Smooth muscle cell (in vitro differentiated cells): Measurements from ENCODE around the gene SPZ1. TPM values are rescaled to one million over a fixed set of nuclear protein-coding genes. Genes with fewer than 3 reads are reported as not detected.

ENCODE experiments used
- DNase-seq: peaks from one replicate; lab custom pipeline; 2025; ENCODE audit not compliant: unreplicated experiment; lab: John Stamatoyannopoulos, UW
- H2AFZ ChIP-seq: fragments of 200-600 bp; sonication (generic); 2 replicates; pipeline ENCODE4 v1.6.0; 2016; ENCODE audit warnings: antibody characterized with exemption, low read depth, mild to moderate bottlenecking
- H3F3A ChIP-seq: fragments of 200-600 bp; sonication (generic); 2 replicates; pipeline ENCODE4 v1.6.0; 2017; ENCODE audit warnings: antibody characterized with exemption, low read depth
- H3K27ac ChIP-seq: fragments of 200-600 bp; sonication (generic); 2 replicates; pipeline ENCODE4 v1.5.1; 2016; ENCODE audit warnings: low read depth, mild to moderate bottlenecking
- H3K27me3 ChIP-seq: fragments of 200-600 bp; sonication (generic); 2 replicates; pipeline ENCODE4 v1.6.1; 2016; ENCODE audit warnings: low read depth, mild to moderate bottlenecking
- H3K36me3 ChIP-seq: fragments of 200-600 bp; sonication (generic); 2 replicates; pipeline ENCODE4 v1.5.1; 2016; ENCODE audit warnings: low read depth
- H3K4me1 ChIP-seq: fragments of 200-600 bp; sonication (generic); 2 replicates; pipeline ENCODE4 v1.5.1; 2016; ENCODE audit warnings: low read depth
- H3K4me2 ChIP-seq: fragments of 200-600 bp; sonication (generic); 2 replicates; pipeline ENCODE4 v1.6.0; 2016; ENCODE audit warnings: mild to moderate bottlenecking
- H3K4me3 ChIP-seq: fragments of 200-600 bp; sonication (generic); 2 replicates; pipeline ENCODE4 v1.5.1; 2016; ENCODE audit warnings: mild to moderate bottlenecking
- H3K79me2 ChIP-seq: fragments of 200-600 bp; sonication (generic); 2 replicates; pipeline ENCODE4 v1.6.0; 2016; ENCODE audit warnings: low read depth, mild to moderate bottlenecking
- H3K9ac ChIP-seq: fragments of 200-600 bp; sonication (generic); 2 replicates; pipeline ENCODE4 v1.6.0; 2016; ENCODE audit warnings: low read depth
- H3K9me3 ChIP-seq: fragments of 200-600 bp; sonication (generic); replicated peaks from 2 replicates; pipeline ENCODE4 v1.5.1; 2016; ENCODE audit warnings: low read depth
- H4K20me1 ChIP-seq: fragments of 200-600 bp; sonication (generic); 2 replicates; pipeline ENCODE4 v1.6.0; 2016; ENCODE audit warnings: low read depth
- WGBS: methylation state at CpG from one replicate; pipeline ENCODE4 v1.1.7; 2016; ENCODE audit warnings: low lambda C conversion rate; 5-methylcytosine and 5-hydroxymethylcytosine counted together
- polyA plus RNA-seq: library from polyadenylated mRNA; unstranded; fragments of >200 nt; fragmentation: Nextera tagmentation; extraction: Ambion mirVana; gene quantifications from 2 replicates; pipeline ENCODE4 v1.2.1, GENCODE V29; 2016
- total RNA-seq: library from RNA; depleted of rRNA; stranded (reverse); fragments of >200 nt; gene quantifications from 2 replicates; pipeline ENCODE4 v1.2.3, GENCODE V29; 2014
- TF ChIP-seq, protein P1 (sequence below): fragments of 200-600 bp; sonication (generic); IDR thresholded peaks from 2 replicates; pipeline ENCODE4 v1.5.1; 2017; ENCODE audit warnings: borderline replicate concordance, mild to moderate bottlenecking, antibody characterized with exemption; ENCODE audit not compliant: insufficient read depth, poor library complexity, severe bottlenecking

The SPZ1 gene
- total and polyA plus RNA-seq, 2 experiments from 2014 or later = not detected

DNA sequence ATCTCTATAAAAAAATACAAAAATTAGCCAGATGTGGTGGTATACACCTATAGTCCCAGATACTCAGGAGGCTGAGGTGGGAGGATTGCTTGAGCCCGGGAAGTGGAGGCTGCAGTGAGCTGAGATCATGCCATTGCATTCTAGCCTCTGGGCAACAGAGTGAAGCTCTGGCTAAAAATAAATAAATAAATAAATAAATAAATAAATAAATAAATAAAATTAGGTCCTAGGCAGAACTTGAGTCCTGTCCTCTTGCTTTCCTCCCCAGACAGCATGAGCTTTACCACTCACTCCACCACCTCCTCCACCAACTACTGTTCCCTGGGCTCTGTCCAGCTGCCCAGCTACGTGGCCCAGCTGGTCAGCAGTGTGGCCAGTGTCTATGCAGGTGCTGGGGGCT lies 31.6 kb upstream of the SPZ1 start:
- Histone ChIP-seq H2AFZ (no peak overlapping the region), H3K9me3 (no peaks in the 10 kb centered on the region), H3F3A (no peaks in the 10 kb centered on the region), H3K9ac (no peak overlapping the region), H3K4me1 (no peaks in the 10 kb centered on the region), H3K4me2 (no peak overlapping the region), H4K20me1 (no peaks in the 10 kb centered on the region), H3K36me3 (no peaks in the 10 kb centered on the region), H3K4me3 (no peak overlapping the region), H3K27me3 (no peaks in the 10 kb centered on the region), H3K27ac (no peak overlapping the region), H3K79me2 (no peaks in the 10 kb centered on the region)
- 74% methylated on average over 2 of the region's 2 CpGs for WGBS
- no peak for DNase-seq
- TF ChIP-seq, protein P1, sequence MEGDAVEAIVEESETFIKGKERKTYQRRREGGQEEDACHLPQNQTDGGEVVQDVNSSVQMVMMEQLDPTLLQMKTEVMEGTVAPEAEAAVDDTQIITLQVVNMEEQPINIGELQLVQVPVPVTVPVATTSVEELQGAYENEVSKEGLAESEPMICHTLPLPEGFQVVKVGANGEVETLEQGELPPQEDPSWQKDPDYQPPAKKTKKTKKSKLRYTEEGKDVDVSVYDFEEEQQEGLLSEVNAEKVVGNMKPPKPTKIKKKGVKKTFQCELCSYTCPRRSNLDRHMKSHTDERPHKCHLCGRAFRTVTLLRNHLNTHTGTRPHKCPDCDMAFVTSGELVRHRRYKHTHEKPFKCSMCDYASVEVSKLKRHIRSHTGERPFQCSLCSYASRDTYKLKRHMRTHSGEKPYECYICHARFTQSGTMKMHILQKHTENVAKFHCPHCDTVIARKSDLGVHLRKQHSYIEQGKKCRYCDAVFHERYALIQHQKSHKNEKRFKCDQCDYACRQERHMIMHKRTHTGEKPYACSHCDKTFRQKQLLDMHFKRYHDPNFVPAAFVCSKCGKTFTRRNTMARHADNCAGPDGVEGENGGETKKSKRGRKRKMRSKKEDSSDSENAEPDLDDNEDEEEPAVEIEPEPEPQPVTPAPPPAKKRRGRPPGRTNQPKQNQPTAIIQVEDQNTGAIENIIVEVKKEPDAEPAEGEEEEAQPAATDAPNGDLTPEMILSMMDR = no peak

DNA sequence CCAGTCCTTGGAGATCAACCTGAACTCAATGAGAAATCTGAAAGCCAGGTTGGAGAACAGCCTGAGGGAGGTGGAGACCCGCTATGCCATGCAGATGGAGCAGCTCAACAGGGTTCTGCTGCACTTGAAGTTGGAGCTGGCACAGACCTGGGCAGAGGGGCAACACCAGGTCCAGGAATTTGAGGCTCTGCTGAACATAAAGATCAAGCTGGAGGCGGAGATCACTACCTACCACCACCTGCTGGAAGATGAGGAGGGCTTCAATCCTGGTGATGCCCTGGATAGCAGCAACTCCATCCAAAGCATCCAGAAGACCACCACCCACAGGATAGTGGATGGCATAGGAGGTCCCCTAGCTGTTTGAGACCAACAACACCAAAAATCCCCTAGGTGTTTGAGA lies 30.5 kb upstream of the SPZ1 start:
- WGBS = 94% methylated on average over 2 of the region's 2 CpGs
- DNase-seq = no peak

DNA sequence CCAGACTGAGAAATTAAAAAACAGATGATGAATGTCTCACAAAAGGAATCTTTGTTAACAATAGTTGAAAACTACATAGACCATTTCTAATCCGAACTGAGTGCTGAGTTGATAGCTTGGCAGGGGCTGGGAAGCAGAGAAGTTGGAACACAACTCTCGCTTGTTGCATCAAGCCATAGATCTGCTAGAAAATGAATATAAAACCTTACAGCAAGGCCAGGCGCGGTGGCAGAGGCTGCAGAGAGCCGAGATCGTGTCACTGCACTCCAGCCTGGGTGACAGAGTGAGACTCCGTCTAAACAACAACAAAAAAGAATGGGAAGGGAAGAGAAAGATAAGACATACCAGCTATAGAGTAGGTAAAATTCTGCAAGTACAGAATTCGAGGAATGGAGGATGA lies 28.0 kb upstream of the SPZ1 start:
- Histone ChIP-seq H3K9ac (no peak overlapping the region), H3K79me2 (no peaks in the 10 kb centered on the region), H3K27me3 (no peaks in the 10 kb centered on the region), H3K4me3 (no peak overlapping the region), H3K36me3 (no peaks in the 10 kb centered on the region), H3F3A (no peaks in the 10 kb centered on the region), H3K27ac (no peak overlapping the region), H4K20me1 (no peaks in the 10 kb centered on the region), H3K4me2 (no peak overlapping the region), H3K9me3 (no peaks in the 10 kb centered on the region), H2AFZ (no peak overlapping the region), H3K4me1 (no peaks in the 10 kb centered on the region)
- 82% methylated on average over 8 of the region's 8 CpGs for WGBS
- TF ChIP-seq, protein P1 = no peak
- no peak for DNase-seq

More for the DNA sequence above, 30.5 kb upstream of the SPZ1 start:
- no peak overlapping the region for H3K27ac ChIP-seq
- H3F3A ChIP-seq = no peaks in the 10 kb centered on the region
- H3K4me2 ChIP-seq = no peak overlapping the region
- no peaks in the 10 kb centered on the region for H3K27me3 ChIP-seq
- H2AFZ ChIP-seq = no peak overlapping the region
- H3K79me2 ChIP-seq = no peaks in the 10 kb centered on the region
- H3K4me3 ChIP-seq = no peak overlapping the region
- H3K4me1 ChIP-seq = no peaks in the 10 kb centered on the region
- no peak overlapping the region for H3K9ac ChIP-seq
- TF ChIP-seq, protein P1 = no peak
- H3K9me3 ChIP-seq = no peaks in the 10 kb centered on the region
- H4K20me1 ChIP-seq = no peaks in the 10 kb centered on the region
- H3K36me3 ChIP-seq = no peaks in the 10 kb centered on the region

DNA sequence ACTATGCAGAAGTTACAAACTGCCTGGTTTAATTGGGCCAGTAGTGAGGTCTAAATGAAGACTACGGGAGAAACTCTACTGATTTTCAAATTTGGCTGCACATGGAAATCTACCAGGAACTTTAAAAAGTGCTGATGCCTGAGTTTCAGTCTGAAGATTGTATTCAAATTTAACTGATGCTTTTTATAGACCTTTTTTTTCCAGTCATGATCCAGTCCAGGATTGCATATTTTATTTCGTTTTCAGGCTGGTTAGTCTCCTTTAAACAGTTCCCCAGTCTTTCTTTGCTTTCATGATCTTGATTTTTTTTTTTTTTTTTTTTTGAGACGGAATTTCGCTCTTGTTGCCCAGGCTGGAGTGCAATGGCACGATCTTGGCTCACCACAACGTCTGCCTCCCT lies 23.7 kb upstream of the SPZ1 start:
- TF ChIP-seq, protein P1 = no peak
- H3K4me3 ChIP-seq = no peak overlapping the region
- H3K79me2 ChIP-seq = no peaks in the 10 kb centered on the region
- H3K4me1 ChIP-seq = no peaks in the 10 kb centered on the region
- H4K20me1 ChIP-seq = no peaks in the 10 kb centered on the region
- DNase-seq = no peak
- no peaks in the 10 kb centered on the region for H3K9me3 ChIP-seq
- H3K9ac ChIP-seq = no peak overlapping the region
- H3K27me3 ChIP-seq = no peaks in the 10 kb centered on the region
- no peak overlapping the region for H2AFZ ChIP-seq
- WGBS = 91% methylated on average over 6 of the region's 6 CpGs
- no peak overlapping the region for H3K4me2 ChIP-seq
- no peaks in the 10 kb centered on the region for H3F3A ChIP-seq
- no peak overlapping the region for H3K27ac ChIP-seq
- no peaks in the 10 kb centered on the region for H3K36me3 ChIP-seq
